Mesothelial cell of epicardium (in vitro differentiated cells): ENCODE data around the gene MLLT3. TPM values are rescaled to one million over a fixed set of nuclear protein-coding genes. Genes with fewer than 3 reads are reported as not detected.

ENCODE experiments used
- DNase-seq, 2 experiments: peaks; one replicate each; pipeline ENCODE4 v3.0.0; 2021; ENCODE audit warnings: low spot score in 2 of 2; ENCODE audit not compliant: unreplicated experiment in 2 of 2
- H3K27ac Mint-ChIP-seq: 2 replicates; pipeline ENCODE4 v1.8.0; 2021; ENCODE audit warnings: mixed read lengths
- H3K27me3 Mint-ChIP-seq: 2 replicates; pipeline ENCODE4 v1.8.0; 2021; ENCODE audit warnings: low read depth, mixed read lengths
- H3K36me3 Mint-ChIP-seq: 2 replicates; pipeline ENCODE4 v1.8.0; 2021; ENCODE audit warnings: mixed read lengths
- H3K4me1 Mint-ChIP-seq: 2 replicates; pipeline ENCODE4 v1.8.0; 2021; ENCODE audit warnings: mixed read lengths
- H3K4me3 Mint-ChIP-seq: 2 replicates; pipeline ENCODE4 v1.8.0; 2021; ENCODE audit warnings: mild to moderate bottlenecking, moderate library complexity, mixed read lengths
- H3K9me3 Mint-ChIP-seq: 2 replicates; pipeline ENCODE4 v1.8.0; 2021; ENCODE audit warnings: mixed read lengths
- CTCF ChIP-seq: fragments of 200-600 bp; sonication (generic); IDR thresholded peaks from one replicate; pipeline ENCODE4 v1.5.0; 2021; ENCODE audit warnings: antibody characterized with exemption; ENCODE audit not compliant: unreplicated experiment
- total RNA-seq: library from RNA; stranded (reverse); gene quantifications from 3 replicates; pipeline ENCODE4 v1.2.1, GENCODE V29; 2021

Gene MLLT3
- total RNA-seq, 1 donor from 2014 or later = 45.8 TPM

GRCh38 chr9:20419533-20419932 lies 202.8 kb downstream of the MLLT3 start:
- H3K36me3 Mint-ChIP-seq = no peaks in the 10 kb centered on the region
- no peak overlapping the region for H3K27ac Mint-ChIP-seq
- TF ChIP-seq CTCF = no peak
- DNase-seq = no peak
- no peak overlapping the region for H3K4me3 Mint-ChIP-seq
- no peaks in the 10 kb centered on the region for H3K27me3 Mint-ChIP-seq
- peaks cover 4% of the 10 kb centered on the region for H3K4me1 Mint-ChIP-seq
- H3K9me3 Mint-ChIP-seq = no peaks in the 10 kb centered on the region

GRCh38 chr9:20418485-20418884 lies 203.8 kb downstream of the MLLT3 start:
- Mint-ChIP-seq H3K4me3 (no peak overlapping the region), H3K4me1 (peaks cover 4% of the 10 kb centered on the region), H3K36me3 (peaks cover 6% of the 10 kb centered on the region), H3K9me3 (no peaks in the 10 kb centered on the region), H3K27ac (no peak overlapping the region), H3K27me3 (no peaks in the 10 kb centered on the region)
- no peak for TF ChIP-seq CTCF
- no peak for DNase-seq

DNA sequence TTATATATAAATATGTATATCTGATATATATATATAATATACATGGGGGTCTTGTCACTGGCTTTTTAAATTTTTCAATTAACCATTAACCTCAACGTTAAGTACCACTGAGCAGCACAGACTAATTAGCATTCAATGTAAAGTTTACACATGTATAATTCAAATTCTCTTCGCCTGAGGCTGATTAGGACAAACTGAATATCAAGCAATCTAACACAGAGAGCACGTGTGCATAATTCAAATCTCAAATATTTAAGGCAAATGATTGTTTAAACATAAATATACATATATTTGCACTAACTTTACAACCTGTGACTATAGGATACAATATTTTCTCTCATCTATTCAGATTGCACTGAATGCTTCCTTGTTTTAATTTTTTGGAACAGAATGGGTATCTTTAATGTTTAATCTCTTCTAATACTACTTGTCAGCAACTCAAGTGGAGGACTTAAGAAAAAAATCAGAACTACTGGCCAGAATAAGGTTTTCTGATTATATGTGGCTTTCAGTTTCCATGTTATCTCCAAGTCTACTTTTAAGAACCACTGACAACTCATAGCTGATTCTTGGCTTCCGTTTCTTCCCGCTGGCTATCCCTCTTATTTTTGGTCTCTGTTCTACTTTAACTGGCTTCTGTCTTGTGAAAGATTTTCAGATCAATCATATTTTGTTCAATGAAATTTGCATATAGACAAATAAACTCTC lies 204.8 kb downstream of the MLLT3 start:
- no peaks in the 10 kb centered on the region for H3K27me3 Mint-ChIP-seq
- H3K4me1 Mint-ChIP-seq = peaks cover 4% of the 10 kb centered on the region
- TF ChIP-seq CTCF = no peak
- H3K27ac Mint-ChIP-seq = no peak overlapping the region
- H3K36me3 Mint-ChIP-seq = peaks cover 12% of the 10 kb centered on the region
- DNase-seq = no peak
- H3K4me3 Mint-ChIP-seq = no peak overlapping the region
- H3K9me3 Mint-ChIP-seq = no peaks in the 10 kb centered on the region

DNA sequence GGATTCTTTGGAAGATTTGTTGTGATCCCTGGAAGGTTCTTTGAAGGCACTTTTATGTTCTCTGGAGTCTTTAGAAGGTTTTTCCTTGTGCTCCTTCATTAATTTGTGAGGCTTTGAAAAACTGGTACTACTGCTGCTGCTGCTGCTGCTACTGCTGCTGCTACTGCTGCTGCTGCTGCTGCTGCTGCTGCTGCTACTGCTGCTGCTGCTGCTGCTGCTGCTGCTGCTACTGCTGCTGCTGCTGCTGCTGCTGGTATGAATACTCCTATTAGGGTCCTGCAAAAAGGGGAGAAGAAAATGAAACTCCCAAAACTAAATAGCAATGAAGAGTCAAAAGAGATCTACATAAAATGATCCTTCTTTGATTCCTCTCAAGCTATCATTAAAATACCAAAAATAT lies 208.1 kb downstream of the MLLT3 start:
- TF ChIP-seq CTCF = no peak
- Mint-ChIP-seq H3K9me3 (no peaks in the 10 kb centered on the region), H3K4me3 (no peak overlapping the region), H3K4me1 (peaks cover under 1% of the 10 kb centered on the region), H3K27ac (no peak overlapping the region), H3K27me3 (no peaks in the 10 kb centered on the region), H3K36me3 (peaks cover 20% of the 10 kb centered on the region)
- no peak for DNase-seq

- Mint-ChIP-seq H3K9me3 (no peaks in the 10 kb centered on the region), H3K4me1 (peaks cover 13% of the 10 kb centered on the region), H3K27ac (no peak overlapping the region), H3K4me3 (no peak overlapping the region), H3K27me3 (no peaks in the 10 kb centered on the region), H3K36me3 (peaks cover 22% of the 10 kb centered on the region)
- DNase-seq = no peak
- no peak for TF ChIP-seq CTCF
These were observed 212.8 kb downstream of the MLLT3 start for GRCh38 chr9:20409321-20410092.
